Stimulated activated CD8-positive, alpha-beta memory T cell treated with anti-CD3 and anti-CD28 coated beads, Interleukin-4, amount 100 ng/mL, for 1 hour (primary cell): ENCODE results near the gene XPNPEP2.

Experiments used
- DNase-seq, 2 donors: peaks; one replicate each; pipeline ENCODE4 v3.0.0-alpha.2; 2020; ENCODE audit warnings: low read depth in 2 of 2, low spot score in 1 of 2

The XPNPEP2 gene

DNA sequence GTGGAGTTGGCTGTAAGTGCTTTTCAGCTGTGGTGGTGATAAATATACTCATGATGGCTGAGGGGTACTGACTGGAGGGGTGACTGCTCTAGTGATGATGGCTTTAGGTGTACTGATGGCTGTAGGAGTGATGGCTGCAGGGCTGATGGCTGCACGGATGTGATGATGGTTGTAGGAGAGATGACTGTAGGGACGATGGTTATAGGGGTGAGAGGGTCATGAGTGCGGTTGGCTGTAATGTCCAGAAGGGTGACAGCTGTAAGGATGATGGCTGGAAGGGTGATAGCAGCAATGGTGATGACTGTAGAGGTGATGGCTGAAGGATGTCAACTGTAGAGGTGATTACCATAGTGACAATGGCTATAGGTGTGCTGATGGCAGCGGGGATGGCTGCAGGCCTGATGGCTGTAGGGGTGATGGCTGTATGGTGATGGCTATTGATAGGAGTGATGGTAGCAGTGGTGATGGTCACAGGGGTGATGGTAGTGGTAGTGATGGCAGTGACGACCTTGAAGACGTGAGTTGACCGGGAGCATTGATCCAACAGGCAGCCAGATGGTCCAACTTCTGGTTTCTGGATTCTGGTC lies 40.4 kb downstream of the XPNPEP2 start:
- DNase-seq: no peak

DNA sequence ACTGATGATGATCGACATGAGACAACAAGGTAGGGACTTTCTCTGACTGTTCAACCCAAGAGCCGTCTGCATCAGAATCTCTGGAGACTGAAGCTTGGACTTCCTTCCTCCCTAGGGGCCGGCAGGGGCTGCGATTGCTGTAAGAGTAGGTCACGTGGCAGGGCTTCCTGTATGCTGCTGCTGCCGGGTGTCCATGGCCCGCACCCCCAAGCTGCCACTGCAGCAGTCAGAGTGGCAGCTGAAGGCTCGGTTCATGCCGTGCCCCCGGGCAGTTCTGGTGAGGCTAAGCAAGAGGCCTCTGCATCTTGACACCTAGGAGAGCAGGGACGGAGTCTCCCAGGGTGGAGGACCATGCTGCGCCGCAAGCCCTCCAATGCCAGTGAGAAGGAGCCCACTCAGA lies 41.0 kb downstream of the XPNPEP2 start, which contains the start of gene SASH3:
Gene SASH3, plus strand, starts transcription at position 203 of the 400 bp plus-strand sequence. Its CDS starts 149 bp downstream, at position 352.
- no peak for DNase-seq

DNA sequence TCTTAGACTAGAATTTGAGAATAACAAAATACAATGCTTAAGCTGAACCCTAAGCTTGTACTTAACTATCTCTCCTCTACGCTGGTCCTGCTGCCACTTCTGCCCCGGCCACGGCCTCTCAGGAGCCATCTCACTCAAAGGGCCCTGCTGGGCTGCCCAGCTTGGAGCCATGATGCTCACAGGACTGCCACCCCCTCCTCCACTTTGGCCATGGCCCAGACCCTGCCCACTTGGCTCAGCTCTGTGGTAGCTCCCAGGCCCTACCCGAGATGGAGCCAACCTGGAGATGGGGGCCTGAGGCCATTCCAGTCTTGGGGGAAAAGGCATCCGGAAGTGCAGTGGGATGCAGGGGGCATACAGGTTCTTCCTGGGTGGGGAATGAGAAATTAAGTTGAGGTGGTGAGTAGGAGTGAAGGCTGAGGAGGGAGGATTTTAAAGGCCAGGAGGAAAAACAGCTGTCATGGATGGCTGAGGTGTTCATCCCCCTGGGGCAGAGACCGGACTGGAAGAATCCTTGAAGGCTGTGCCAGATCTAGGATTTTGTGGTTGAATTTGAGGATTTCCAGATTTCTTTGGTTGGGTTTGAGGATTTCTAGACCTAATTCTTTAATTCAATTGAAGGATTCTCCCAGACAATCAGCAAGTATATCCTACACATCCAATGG lies 41.8 kb downstream of the XPNPEP2 start:
- DNase-seq: no peak

DNA sequence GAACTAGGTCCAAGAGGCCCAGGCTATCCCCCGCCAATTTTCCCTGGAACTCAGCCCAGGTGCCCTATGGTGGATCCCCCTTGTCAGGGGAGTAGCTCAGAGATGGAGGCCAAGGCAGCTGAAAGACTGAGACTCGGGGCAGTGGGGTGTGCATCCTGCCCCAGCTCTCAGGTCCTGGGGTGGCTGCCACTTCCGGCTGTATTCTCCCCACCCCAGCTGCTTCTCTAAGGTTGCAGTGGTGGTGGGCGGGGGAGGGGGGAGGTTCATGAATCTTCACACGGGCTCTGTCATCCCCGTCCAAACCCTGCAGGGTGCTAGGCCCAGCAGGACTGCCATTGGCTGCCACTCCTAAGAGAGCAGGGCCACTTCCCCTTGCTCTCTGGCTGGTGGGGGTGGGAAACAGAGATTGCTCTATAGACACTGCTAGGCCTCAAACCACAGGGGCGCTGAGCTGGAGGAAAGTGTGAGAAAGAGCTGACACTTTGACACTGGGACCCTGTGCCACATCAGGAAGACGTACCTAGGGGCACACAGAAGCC lies 42.4 kb downstream of the XPNPEP2 start:
- peak; percentile 44 to 56 for DNase-seq

DNA sequence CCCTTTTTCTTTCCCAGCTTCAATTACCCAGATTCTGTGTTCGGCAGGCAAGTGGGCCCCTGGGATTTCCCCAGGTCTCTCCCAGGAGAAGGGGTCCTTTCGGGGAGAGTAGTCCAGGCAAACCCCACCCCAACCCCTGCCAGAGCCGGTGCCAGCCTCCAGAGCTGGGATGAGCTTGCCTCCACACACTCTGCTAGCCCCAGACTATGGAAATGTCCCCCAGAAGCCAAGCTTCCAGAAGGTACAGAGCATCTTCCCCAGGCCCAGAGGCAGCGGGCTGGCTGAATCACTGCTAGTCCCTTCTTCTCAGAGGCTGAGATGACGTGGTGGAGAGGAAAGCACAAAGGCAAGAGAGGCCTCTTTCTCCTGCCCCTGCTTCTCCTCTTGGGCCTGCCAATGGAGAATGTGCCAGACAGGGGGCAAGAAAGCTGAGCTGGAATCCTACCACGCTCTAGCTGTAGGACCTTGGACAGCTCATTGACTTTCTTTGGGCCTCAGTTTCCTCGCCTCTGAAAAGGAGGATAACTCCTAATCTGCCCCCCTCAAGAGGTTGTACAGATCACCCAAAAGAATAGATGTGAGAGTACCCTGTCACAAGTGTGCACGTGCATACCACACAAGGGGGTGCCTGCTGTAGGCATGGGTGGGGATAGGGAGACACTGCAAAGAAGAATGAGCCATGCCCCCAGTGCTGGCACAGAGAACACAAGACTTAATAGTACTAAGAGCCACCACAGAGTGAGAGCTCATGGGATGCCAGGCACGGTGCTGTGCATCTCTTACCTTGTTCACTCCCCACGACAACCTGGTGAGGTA lies 43.1 kb downstream of the XPNPEP2 start:
- no peak for DNase-seq

DNA sequence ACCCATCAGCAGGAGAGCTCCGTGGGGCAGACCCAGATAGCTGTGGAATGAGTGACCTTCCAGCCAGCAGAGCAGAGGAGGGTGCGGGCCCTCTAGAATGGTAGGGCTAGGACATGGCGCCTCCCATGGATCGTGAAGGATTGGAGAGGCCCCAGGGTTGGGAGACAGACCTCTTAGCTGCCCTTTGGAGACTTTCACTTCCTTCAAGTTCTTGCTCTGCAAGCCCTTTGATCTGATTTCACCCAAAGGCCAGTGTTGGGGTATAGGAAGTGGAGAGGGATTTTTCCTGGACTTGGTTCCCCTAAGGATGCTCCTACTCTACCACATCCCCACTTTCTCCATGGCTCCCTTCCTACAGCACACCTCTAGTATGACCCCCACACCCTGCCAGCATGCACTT lies 43.9 kb downstream of the XPNPEP2 start:
- DNase-seq: no peak

DNA sequence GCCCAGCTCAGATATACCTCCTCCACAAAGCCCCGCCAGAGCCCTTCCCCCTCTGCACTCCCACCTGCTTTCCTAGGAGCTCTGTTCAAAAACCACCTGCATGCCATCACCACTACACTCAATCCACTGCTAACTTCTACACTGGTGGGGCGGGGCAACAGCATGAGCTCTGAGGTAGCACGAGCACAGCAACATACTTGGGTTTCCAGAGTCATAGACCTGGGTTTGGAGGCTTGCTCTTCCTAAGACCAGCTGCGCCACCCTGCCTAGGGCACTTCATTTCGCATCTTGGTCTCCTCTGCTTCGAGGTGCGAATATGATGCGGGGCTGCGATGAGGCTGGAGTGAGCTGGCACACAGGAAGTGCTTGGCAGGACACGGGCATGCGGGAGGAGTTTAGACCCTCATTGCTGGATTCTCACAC lies 44.5 kb downstream of the XPNPEP2 start:
- no peak for DNase-seq

DNA sequence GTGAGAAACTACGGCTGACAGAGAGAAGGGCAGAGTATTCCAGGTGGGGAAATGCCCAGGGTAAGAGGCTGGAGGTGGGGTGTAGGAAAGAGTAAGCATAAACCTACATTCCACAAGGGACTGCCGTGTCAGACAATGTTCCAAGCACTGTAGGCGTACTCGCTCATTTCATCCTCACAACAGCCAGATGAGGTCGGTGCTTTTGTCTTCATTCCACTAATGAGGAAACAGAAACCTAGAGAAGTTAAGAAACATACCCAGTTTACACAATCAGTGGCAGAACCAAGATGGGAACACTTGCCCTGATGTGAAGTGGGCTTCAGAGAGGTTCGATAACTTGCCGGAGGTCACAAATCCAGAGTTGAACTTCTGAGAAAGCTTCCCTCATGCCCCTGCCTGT lies 45.6 kb downstream of the XPNPEP2 start:
- no peak for DNase-seq

DNA sequence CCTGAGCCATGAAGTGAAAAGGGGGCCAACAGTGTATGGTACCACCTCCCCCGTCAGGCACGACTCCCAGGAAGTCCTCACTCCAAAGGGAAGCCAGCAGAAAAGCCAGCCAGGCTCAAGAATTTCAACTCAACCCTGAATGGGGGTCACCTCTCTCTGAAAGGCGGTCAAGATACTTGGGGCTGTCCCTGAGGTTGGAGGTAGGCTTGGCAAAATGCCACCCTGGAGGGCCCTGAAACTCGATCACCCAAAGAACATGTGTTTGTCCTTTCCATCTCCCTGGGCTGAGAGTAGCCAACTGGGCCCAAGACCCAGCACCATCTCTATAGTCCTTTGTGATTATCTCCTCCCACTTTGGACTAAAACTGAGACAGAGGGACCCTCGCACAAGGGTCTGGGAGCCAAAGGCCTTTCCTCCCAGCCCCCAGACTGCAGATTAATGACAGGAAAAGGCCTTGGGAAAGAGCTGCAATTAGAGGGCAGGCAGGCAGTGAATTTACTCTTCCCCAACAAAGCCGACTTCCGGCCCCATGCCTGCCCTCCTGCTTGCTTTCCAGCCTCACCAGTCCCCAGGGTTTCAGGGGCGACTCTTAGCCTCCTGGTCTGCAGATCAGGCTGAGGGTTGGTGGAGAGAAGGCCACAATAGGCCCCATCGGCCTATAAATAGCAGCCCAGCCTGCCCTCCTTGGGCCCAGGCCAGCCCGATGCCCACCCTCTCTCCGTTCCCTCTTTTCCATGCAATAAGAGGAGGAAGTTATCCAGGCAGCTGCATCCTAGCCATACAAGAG lies 46.6 kb downstream of the XPNPEP2 start:
- DNase-seq: no peak

DNA sequence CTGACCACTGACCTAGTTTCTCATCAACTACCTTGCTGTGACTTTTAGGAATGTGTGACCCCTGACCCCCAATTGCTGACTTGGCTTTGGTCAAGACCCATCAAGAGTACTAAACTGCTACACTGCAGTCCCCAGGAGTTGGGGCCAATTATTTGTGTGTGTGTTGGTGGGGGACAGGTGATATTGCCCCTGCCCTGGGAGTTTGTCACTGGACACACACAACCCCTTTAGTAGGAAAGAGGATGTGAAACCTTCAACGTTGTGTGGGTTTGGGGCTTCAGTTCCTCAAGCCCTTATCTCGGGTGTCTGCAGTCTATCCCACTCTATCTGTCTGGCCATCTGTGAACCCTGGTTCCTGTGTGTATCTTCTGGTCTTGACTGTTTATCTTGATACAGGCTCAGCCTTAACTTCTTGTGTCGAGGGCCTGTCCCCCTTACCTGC lies 47.5 kb downstream of the XPNPEP2 start:
- no peak for DNase-seq

DNA sequence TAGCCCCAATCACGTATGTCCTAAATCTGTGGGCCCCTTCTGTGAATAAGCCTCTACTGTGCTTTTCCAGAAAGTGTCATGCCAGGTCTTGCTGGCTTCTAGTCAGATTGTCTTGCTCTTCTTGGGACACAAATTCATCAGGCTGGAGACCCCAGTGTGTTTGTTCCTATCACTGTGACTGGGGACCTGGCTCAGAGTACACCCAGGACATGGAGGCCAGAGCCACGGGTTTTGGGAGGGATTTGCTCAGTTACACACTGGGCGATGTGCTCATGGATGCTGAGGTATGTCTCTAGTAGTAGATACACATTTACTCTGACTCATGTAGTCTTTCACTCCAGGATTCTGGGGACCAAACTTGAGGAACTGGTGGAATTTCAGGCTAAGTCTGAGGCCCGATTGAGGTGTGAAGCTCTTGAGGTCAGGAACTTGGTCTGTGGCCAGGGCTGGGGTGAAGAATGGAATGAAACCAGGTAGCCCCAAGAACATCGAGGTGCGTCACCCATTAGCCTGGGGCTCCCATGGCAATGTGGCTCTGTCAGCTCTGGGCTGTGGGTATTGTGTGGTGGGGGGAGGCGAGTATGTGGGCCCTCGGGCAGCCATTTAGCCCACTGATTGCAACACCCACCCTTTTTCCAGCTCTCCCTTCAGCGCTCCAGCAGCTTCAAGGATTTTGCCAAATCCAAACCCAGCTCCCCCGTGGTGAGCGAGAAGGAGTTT lies 48.7 kb downstream of the XPNPEP2 start:
- DNase-seq: no peak

DNA sequence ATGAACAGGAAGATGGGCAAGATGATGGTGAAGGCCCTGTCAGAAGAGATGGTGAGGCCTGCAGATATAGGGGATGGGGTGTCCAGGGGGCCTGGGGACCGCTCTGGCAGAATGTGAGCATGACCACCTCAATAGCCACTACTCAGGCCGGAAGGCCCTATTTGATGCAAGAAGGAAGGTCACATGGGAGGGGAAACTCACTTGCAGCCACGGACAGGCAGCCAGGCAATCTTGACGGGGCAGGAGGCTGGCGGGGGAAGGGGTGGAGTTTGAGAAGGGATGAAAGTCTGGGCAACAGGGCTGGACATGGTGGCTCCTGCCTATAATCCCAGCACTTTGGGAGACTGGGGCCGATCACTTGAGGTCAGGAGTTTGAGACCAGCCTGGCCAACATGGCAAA lies 49.7 kb downstream of the XPNPEP2 start:
- DNase-seq: no peak

DNA sequence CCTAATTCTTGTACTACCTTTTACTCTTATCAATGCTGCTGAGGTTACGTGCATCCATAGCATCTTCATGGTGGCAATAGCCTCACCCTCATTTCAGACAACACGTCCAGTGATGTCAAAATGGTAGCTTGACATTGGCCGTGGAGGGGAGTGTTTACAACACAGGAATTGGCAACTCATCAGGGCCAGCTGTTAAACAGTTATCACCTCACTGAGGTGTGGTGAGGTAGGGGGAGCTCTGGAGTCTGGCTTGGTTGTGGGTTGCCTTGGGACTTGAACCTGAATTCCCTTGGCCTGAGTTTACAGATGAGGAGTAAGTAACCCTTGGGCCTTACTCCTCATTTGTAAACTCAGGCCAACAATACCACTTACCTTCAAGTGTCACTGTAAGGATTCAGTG lies 51.4 kb downstream of the XPNPEP2 start:
- no peak for DNase-seq

DNA sequence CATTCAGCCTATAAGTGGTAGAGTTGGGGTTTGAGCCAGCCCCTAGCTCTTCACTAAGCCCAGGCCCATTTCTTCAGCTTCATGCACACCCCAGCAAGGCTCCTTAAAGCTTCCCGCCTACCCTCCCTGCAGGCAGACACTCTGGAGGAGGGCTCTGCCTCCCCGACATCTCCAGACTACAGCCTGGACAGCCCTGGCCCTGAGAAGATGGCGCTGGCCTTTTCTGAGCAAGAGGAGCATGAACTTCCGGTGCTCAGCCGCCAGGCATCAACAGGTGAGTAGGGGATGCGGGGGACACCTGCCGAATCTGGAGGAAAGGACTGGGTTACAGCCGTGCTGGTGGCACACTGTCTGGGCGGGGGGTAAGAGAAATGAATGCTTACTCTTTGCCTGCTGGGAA lies 52.0 kb downstream of the XPNPEP2 start:
- DNase-seq: no peak

DNA sequence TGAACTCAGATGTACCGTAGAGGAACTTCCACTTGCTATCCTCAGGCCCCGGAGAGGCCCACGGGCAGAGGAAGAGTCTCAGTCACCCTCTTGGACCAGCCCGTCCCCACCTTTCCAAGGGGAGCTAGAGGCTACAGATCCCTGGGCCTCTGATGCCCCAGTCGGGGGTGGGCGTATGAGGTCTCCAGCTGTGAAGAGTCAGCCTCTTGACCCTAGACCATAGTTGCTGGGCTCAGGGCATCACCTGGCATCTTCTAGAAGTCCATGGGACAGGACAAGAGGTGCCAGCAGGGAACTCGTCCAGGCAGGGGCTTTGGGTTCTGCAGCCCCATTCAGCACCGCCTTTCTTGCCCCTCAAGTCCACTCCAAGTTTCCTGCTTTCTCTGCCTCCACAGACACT lies 52.6 kb downstream of the XPNPEP2 start:
- DNase-seq: no peak

DNA sequence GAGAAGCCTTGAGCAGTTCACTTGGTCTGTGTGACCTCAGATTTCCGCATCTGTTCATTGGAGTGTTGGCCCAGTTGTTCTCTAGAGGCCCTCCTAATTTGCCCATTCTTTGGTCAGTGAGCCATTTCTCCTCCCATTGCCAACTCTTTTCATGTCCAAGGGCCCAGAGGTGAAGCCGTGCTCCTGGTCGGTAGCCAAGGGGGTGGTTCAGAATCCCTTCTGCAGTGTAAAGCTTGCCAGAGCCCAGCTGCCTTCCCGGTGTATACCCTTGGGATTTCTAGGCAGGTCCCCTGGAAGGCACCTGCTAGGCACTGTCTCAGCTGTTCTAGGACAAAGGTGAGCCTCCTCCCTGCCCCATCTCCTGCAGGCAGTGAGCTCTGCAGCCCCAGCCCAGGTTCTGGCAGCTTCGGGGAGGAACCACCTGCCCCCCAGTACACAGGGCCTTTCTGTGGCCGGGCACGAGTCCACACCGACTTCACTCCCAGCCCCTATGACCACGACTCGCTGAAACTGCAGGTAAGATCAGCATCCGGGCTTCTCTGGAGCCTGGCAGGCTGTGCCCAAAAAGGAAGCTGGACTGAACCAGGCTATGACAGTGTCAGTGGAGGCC lies 53.3 kb downstream of the XPNPEP2 start:
- DNase-seq: no peak

DNA sequence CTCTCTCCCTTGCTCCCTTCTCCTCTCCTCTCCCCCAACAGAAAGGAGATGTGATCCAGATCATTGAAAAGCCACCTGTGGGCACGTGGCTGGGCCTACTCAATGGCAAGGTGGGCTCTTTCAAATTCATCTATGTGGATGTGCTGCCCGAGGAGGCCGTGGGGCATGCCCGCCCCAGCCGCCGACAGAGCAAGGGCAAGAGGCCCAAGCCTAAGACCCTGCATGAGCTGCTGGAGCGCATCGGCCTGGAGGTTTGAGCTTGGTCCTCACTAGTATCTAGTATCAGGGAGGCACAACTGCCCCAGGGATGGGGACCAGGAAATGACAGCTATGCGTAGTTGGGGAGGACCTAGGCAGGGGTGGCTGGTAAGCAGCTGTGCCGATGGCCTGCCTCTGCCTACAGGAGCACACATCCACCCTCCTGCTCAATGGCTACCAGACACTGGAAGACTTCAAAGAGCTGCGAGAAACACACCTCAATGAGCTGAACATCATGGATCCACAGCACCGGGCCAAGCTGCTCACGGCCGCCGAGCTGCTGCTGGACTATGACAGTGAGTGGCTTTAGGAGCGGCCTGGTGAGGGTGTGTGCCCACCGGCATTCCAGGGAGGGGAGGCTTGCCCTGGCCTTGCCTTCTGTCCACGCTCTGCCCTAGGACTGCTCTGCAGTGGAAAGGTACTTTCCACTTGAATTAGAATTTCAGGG lies 54.0 kb downstream of the XPNPEP2 start:
- no peak for DNase-seq

DNA sequence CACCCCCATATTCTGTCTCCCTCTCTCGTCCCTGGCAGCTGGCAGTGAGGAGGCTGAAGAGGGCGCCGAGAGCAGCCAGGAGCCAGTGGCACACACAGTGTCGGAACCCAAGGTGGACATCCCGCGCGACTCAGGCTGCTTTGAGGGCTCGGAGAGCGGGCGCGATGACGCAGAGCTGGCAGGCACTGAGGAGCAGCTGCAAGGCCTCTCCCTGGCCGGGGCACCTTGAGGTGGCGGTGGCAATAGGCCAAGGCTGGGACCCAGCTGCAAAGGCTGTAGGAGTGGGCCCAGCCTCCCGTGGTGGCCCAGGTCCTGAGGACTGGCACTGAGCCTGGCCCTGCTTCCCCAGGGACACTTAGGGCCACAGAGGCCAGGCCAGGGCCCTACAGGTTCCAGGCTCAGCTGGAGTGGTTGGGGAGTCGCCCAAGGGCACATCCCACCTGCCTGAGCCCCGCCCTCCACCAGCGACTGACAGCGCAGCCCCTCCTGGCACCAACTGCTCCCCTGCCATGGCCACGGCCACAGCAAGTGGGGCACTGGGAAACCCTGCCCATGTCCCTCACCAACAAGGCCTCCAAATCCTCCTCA lies 54.9 kb downstream of the XPNPEP2 start:
- DNase-seq: no peak

DNA sequence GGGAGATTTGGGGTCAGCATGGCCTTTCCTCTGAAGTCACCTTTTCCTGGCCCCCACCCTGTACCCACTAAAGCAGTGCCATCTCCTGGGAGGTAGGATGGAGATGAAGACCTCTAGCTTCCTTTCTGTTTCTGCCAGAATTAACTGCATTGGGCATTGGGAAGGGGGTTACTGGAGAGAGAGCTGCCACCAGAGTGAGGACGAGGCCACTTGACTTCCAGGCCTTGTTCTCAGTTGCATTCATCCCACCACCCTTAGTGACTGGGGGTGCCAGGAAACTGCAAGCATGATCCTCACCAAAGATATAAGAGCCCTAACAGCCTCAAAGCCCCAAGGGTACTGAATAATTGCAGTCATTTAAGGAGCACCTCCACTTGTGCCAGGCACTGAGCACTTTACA lies 56.8 kb downstream of the XPNPEP2 start:
- DNase-seq: no peak
